Measurements from ENCODE around the gene ACSS2.

Gene ACSS2

DNA sequence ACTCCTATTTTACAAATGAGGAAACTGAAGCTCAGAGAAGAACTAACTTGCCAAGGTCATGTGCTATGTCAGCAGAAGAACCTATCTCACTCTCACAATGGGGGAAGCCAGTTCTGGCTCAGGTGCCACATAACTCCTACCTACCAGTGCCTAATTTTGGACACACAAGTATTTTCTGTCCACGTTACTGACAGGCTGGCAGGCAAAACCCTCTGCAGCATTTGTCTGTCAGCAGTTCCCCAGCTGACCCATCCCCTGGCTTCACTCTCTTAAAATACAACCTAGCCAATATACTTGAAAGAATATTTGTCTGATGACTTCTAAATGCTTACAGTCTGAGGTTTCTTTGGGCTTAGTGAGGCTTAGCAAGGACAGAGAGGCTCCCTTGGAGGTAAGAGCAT is 63.7 kb downstream of the ACSS2 start:
- no peak overlapping the region for H3K4me3 ChIP-seq (ENCODE audit: low read length)
- DNase-seq (ENCODE audit: low read depth) = no peak
- TF ChIP-seq, protein P1, sequence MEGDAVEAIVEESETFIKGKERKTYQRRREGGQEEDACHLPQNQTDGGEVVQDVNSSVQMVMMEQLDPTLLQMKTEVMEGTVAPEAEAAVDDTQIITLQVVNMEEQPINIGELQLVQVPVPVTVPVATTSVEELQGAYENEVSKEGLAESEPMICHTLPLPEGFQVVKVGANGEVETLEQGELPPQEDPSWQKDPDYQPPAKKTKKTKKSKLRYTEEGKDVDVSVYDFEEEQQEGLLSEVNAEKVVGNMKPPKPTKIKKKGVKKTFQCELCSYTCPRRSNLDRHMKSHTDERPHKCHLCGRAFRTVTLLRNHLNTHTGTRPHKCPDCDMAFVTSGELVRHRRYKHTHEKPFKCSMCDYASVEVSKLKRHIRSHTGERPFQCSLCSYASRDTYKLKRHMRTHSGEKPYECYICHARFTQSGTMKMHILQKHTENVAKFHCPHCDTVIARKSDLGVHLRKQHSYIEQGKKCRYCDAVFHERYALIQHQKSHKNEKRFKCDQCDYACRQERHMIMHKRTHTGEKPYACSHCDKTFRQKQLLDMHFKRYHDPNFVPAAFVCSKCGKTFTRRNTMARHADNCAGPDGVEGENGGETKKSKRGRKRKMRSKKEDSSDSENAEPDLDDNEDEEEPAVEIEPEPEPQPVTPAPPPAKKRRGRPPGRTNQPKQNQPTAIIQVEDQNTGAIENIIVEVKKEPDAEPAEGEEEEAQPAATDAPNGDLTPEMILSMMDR (conservative IDR thresholded peaks at IDR 0.05; ENCODE audit: low read length) = no peak

DNA sequence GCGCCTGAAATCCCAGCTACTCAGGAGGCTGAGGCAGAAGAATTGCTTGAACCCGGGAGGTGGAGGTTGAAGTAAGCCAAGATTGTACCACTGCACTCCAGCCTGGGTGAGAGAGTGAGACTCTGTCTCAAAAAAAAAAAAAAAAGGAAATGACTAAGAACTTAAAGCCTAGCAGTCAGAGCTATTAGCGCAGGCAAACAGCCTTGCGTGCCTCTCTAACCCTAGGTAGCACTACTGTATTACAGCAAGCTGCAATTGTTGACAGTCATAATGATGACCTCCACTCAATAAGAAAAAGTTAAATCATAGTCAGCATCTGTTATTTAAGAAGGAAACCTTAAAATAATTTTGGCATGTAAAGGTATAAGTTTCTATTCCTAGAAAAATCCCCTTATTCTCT is 64.8 kb downstream of the ACSS2 start:
- TF ChIP-seq, protein P1 (conservative IDR thresholded peaks at IDR 0.05; ENCODE audit: low read length) = no peak
- no peak for DNase-seq (ENCODE audit: low read depth)
- H3K4me3 ChIP-seq (ENCODE audit: low read length) = no peak overlapping the region

DNA sequence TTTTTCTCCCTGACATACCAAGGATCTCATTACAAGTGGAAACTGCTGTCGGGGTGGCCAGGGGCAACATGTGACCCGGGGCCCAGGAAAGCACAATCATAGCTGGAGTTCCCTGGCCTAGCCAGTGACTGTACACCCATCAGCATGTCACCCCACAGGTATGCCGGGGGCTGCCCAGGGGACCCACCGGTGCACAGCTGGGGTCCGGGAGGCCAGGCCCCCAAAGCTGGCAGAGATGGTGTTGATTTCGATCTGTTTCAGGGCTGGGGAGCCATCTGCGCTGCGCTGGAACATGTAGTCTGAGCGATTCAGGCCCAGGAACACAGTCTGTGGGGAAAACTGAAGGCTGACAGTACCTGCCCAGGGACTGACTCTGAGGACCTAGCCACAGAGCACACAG is 65.9 kb downstream of the ACSS2 start:
- TF ChIP-seq, protein P1 (conservative IDR thresholded peaks at IDR 0.05; ENCODE audit: low read length) = no peak
- no peak overlapping the region for H3K4me3 ChIP-seq (ENCODE audit: low read length)
- DNase-seq (ENCODE audit: low read depth) = no peak

DNA sequence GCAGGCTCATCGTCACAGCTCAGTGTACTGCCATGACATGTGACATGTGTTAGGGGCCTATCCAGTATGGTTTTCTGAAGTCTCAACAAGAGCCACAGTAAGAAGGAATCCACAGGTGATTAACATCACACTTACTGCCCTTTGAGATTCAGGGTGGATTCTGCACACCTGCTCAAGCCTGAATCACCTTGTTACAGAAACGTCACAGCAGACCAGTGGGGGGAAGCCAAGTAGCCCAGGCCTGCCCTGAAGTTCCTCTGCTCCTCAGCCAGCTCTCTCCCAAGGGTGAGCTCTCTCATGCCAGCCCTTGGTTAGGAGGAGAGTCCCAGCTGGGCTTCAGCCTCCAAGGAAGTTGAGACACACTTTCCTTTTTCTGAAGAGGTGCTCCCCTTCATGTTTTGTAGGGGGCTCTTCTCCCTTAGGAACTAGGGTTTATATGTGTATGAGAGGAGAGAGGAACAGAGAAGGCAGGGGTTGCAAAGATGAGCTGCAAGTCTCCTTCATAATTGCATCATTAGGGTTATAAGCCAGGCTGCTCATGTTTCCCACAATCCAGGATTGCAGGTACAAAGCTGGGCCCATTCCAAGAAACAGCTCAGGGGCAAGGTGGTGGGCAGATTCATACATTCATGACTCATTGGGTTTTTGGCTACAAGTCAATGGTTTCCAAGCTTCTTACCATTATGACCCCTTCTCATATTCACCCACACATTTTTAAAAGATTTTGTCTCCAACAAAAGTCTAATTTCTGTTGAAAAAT is 67.6 kb downstream of the ACSS2 start:
- no peak overlapping the region for H3K4me3 ChIP-seq (ENCODE audit: low read length)
- DNase-seq (ENCODE audit: low read depth) = no peak
- TF ChIP-seq, protein P1 (conservative IDR thresholded peaks at IDR 0.05; ENCODE audit: low read length) = no peak

DNA sequence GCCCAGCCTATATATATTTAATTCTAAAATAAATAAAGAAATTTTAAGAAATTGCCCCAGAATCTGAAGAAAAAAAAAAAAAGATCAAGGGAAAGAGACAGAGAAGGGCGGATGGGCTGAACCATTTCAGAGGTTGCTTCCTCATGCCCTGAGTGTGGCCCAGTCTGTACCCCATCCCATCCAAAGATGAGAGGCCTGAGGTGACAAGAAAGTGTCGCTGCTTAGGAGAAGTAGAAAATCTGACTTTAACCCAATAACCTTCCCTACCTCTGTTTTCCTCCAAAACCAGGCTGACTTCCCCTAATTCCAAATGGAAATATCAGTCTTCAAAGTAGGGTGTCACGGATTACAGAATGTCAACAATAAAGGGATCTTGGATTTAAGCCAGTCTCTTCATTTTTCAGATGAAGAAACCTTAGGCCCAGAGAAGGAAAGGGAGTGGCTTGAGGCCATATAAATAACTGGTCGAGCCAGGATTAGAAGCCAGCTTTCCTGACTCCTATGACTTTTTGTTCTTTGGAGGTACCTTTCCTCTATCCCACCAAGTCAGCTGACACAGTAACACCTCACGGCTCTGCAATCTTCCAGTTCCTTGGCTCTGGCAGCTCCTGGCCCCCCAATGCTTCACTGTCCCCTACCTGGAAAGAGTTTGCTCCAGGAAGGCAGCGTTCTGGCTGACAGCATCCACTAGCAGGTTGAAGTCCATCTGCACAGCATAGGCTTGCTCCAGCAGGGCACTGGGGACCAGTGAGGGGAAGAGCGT is 69.1 kb downstream of the ACSS2 start:
- TF ChIP-seq, protein P1 (conservative IDR thresholded peaks at IDR 0.05; ENCODE audit: low read length) = no peak
- H3K4me3 ChIP-seq (ENCODE audit: low read length) = no peak overlapping the region
- DNase-seq (ENCODE audit: low read depth) = no peak

DNA sequence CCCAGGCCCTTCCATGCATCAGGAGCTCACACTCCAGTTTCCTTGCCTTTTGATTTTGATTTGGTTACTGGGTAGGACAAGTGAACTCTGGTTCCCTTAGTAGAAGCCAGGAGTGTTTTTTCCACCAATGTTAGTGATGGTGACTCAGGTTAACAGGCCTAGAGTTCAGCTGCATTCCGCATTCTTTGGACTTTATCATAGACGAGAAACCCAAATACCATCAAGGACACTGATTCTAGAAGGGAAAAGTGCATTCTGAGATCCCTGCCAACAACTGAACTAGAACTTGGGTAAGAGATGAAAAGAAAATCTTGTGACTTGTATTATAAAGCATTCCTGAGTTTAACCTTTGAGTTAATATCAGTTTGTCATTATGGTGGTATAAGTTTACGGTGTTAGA is 70.2 kb downstream of the ACSS2 start:
- no peak for DNase-seq (ENCODE audit: low read depth)
- TF ChIP-seq, protein P1 (conservative IDR thresholded peaks at IDR 0.05; ENCODE audit: low read length) = no peak
- H3K4me3 ChIP-seq (ENCODE audit: low read length) = no peak overlapping the region

DNA sequence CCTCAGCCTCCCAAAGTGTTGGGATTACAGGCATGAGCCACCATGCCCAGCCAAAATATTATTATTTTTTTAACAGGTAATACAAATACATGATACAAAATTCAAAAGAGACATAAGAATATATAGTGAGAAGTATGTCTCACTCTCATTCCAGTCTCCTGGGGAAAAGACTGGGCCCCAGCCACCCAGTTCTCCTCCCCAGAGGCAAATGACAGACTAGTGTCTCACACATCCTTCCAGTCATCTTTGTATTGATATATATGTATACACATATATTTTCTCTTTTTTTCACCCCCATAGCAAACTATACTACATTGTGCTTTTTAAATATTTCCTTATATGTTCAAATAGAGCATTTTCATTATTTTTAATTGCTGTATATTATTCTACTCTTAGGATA is 70.9 kb downstream of the ACSS2 start:
- TF ChIP-seq, protein P1 (conservative IDR thresholded peaks at IDR 0.05; ENCODE audit: low read length) = no peak
- DNase-seq (ENCODE audit: low read depth) = no peak
- H3K4me3 ChIP-seq (ENCODE audit: low read length) = no peak overlapping the region

Data from AG10803 (cell line).